ENCODE results near the gene NSMF. TPM values are rescaled to one million over a fixed set of nuclear protein-coding genes. Genes with fewer than 3 reads are reported as not detected.

The NSMF gene
- total RNA-seq, 2 experiments from 2014 or later, result 104 to 109 TPM

DNA sequence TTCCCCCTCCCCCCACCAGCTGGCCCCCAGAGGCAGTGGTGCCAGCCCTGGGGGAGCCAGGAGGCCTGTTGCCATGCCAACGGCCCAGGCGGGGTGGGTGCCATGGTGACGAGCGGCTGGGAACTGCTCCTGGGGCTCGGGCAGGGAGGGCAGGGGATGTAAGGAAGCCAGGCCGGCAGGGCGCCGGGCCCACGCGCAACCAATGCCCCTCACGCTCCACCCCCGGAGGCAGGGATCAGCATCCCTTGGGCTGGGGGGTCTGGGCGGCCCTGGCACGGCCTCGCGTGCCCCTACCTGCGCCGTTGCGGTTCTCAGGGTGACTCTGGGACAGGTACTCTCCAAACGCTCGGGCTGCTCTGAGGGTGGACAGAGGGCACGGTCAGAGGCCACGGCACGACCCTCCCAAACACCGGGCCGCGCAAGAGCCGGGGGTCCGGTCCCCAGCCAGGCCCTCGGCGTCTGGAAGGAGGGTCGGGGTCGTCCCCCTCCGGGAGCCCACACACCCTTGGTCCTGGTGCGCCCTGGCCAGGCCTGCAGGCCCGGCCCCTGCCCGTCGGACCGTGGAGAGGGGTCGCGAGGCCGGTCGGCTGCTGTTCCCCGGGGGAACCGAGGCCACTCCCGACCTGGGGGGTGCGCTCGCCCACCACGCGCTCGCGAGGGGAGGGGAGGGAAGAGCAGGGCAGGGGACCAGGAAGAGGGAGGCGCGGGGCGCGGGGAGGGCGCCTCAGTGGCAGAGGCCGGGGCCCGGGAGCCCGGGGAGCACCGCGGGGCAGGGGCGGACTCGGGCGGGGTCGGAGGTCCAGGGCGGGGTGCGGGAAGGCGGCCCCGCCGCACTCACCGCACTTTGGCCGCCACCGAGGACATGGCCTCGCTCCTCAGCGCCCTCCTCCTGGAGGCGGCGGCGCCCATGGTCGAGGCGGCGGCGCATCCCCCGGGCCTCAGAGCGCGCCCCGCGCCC lies 661 bp downstream of the NSMF start:
- Mint-ChIP-seq H3K4me3 (peak overlapping the region; percentile 25), H3K27me3 (no peaks in the 10 kb centered on the region)
- POLR2A ChIA-PET, result interaction anchor here (0.6 to 1.7 kb wide), 7 partner anchors 13 to 658 kb away, joined by 3 to 14 read pairs (median 3); partner anchors contain the start of genes EHMT1, EXD3, NOXA1 and TUBB4B

GRCh38 chr9:137457406-137458193 lies 1.5 kb downstream of the NSMF start:
- intact Hi-C loops (cut with DNase I, micrococcal nuclease), result loop anchor here in 1 of 2 experiments (2.0 to 10.0 kb wide), 3 partner anchors 35 to 663 kb away; partner anchors contain the start of genes ARRDC1, CCDC183, EXD3 and NOXA1
- peaks cover 47% of the 10 kb centered on the region for H3K4me1 Mint-ChIP-seq (ENCODE audit: low read depth)
- CTCF ChIA-PET, result no interaction called here

More for the DNA sequence above, 661 bp downstream of the NSMF start:
- peak; percentile 10 for ATAC-seq (ENCODE audit: poor library complexity)
- peaks cover 92% of the 10 kb centered on the region for H3K4me1 ChIP-seq (ENCODE audit: insufficient read depth, low read length)
- CTCF ChIA-PET, result interaction anchor here (0.8 to 1.0 kb wide), 2 partner anchors 14 to 35 kb away, joined by 3 to 4 read pairs; partner anchors contain the start of genes EXD3 and NOXA1
- H3K9me3 Mint-ChIP-seq, result no peaks in the 10 kb centered on the region
- TF ChIP-seq, protein P1, sequence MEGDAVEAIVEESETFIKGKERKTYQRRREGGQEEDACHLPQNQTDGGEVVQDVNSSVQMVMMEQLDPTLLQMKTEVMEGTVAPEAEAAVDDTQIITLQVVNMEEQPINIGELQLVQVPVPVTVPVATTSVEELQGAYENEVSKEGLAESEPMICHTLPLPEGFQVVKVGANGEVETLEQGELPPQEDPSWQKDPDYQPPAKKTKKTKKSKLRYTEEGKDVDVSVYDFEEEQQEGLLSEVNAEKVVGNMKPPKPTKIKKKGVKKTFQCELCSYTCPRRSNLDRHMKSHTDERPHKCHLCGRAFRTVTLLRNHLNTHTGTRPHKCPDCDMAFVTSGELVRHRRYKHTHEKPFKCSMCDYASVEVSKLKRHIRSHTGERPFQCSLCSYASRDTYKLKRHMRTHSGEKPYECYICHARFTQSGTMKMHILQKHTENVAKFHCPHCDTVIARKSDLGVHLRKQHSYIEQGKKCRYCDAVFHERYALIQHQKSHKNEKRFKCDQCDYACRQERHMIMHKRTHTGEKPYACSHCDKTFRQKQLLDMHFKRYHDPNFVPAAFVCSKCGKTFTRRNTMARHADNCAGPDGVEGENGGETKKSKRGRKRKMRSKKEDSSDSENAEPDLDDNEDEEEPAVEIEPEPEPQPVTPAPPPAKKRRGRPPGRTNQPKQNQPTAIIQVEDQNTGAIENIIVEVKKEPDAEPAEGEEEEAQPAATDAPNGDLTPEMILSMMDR (IDR thresholded peaks at IDR 0.05), result no peak
- no peak overlapping the region for H3K27ac ChIP-seq (ENCODE audit: low read depth in 1 of 2, low read length in 2 of 2)
- H3K27me3 ChIP-seq (ENCODE audit: control insufficient read depth in 1 of 2, insufficient read depth in 2 of 2, low read length in 2 of 2), result no peaks in the 10 kb centered on the region
- no peak overlapping the region for H3K27ac Mint-ChIP-seq
- peaks cover 12% of the 10 kb centered on the region for H3K36me3 ChIP-seq (ENCODE audit: insufficient read depth, low read length)
- H3K4me3 ChIP-seq (ENCODE audit: low read length), result peak overlapping the region; percentile 26
- peaks cover 20% of the 10 kb centered on the region for H3K36me3 Mint-ChIP-seq (ENCODE audit: low read depth)
- no peaks in the 10 kb centered on the region for H3K9me3 ChIP-seq (ENCODE audit: control insufficient read depth in 1 of 2, insufficient read depth in 1 of 2, low read length in 2 of 2)
- peak in 4 of 14 experiments; percentile 13 to 56 (median 31) for DNase-seq
- intact Hi-C loops (cut with DNase I, micrococcal nuclease), result loop anchor here in 1 of 2 experiments (2.0 to 10.0 kb wide), 3 partner anchors 36 to 664 kb away; partner anchors contain the start of genes ARRDC1, CCDC183, EXD3 and NOXA1
- H3K4me1 Mint-ChIP-seq (ENCODE audit: low read depth), result peaks cover 50% of the 10 kb centered on the region

More at GRCh38 chr9:137457406-137458193, 1.5 kb downstream of the NSMF start:
- H3K36me3 ChIP-seq (ENCODE audit: insufficient read depth, low read length), result peaks cover 17% of the 10 kb centered on the region
- DNase-seq (no peak), ATAC-seq (ENCODE audit: poor library complexity) (no peak)
- peaks cover 0 to 4% of the 10 kb centered on the region in 2 experiments for H3K9me3 ChIP-seq (ENCODE audit: control insufficient read depth in 1 of 2, insufficient read depth in 1 of 2, low read length in 2 of 2)
- peak overlapping the region; percentile 27 for H3K27ac Mint-ChIP-seq
- H3K4me1 ChIP-seq (ENCODE audit: insufficient read depth, low read length), result peaks cover 92% of the 10 kb centered on the region
- TF ChIP-seq, protein P1 (IDR thresholded peaks at IDR 0.05), result no peak
- peak overlapping the region; percentile 71 for H3K4me3 Mint-ChIP-seq
- peak overlapping the region; percentile 26 for H3K4me3 ChIP-seq (ENCODE audit: low read length)
- H3K27ac ChIP-seq (ENCODE audit: low read depth in 1 of 2, low read length in 2 of 2), result no peak overlapping the region
- H3K27me3 Mint-ChIP-seq, result no peaks in the 10 kb centered on the region
- POLR2A ChIA-PET, result no interaction called here
- H3K27me3 ChIP-seq (ENCODE audit: control insufficient read depth in 1 of 2, insufficient read depth in 2 of 2, low read length in 2 of 2), result no peaks in the 10 kb centered on the region
- H3K36me3 Mint-ChIP-seq (ENCODE audit: low read depth), result peaks cover 20% of the 10 kb centered on the region
- no peaks in the 10 kb centered on the region for H3K9me3 Mint-ChIP-seq
